ENCODE measurements around the gene BAD.
"Not testable (repeated sequence)": the region's sequence is repeated elsewhere in the genome, so short reads cannot be mapped to it uniquely, and the experiment has no call there.

BAD gene

DNA sequence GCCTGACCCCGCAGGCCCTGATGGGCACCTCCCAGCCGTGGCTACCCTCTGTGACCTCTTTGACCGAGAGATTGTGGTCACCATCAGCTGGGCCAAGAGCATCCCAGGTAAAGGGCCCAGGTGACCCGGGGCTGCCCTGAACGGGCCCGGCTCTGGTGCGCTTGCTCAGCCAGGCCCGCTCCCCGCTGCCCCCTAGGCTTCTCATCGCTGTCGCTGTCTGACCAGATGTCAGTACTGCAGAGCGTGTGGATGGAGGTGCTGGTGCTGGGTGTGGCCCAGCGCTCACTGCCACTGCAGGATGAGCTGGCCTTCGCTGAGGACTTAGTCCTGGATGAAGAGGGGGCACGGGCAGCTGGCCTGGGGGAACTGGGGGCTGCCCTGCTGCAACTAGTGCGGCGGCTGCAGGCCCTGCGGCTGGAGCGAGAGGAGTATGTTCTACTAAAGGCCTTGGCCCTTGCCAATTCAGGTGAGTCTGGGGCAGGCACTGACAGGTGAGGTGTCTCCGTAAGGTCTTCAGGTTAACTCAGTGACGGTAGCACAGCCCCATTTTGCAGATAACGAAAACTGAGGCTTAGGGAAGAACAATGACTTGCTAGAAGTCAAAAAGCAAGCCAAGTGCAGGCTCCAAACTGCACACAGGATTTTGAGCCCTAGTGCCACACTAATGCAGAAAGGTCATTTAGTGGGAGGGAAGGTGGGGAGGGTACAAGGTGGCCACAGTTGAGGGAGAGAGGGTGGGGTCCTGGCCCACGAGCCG lies 30.5 kb upstream of the BAD start:
- DNase-seq = no peak

DNA sequence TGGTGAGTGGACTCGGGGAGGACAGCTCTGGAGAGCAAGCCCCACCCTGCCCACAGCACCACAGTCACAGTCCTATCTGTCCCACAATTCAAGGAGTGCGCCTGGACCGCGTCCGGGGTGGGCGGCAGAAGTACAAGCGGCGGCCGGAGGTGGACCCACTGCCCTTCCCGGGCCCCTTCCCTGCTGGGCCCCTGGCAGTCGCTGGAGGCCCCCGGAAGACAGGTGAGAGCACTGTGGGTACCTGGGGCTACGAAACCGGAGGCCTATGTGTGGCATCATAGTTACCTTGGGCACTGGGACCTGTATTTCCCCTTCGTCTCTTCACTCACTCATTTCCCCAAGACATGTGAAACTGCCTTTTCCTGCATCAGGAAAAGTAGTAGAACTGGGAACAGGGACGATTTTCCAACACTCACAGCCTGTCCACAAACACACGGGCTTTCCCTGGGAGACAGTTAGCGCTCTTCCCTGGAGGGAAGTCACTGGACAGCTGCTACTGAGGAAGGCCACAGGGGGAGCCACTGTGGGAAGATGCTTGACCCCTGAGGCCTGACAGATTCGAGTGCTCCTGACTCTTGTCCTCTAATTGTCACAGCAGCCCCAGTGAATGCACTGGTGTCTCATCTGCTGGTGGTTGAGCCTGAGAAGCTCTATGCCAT lies 29.8 kb upstream of the BAD start:
- DNase-seq = no peak

DNA sequence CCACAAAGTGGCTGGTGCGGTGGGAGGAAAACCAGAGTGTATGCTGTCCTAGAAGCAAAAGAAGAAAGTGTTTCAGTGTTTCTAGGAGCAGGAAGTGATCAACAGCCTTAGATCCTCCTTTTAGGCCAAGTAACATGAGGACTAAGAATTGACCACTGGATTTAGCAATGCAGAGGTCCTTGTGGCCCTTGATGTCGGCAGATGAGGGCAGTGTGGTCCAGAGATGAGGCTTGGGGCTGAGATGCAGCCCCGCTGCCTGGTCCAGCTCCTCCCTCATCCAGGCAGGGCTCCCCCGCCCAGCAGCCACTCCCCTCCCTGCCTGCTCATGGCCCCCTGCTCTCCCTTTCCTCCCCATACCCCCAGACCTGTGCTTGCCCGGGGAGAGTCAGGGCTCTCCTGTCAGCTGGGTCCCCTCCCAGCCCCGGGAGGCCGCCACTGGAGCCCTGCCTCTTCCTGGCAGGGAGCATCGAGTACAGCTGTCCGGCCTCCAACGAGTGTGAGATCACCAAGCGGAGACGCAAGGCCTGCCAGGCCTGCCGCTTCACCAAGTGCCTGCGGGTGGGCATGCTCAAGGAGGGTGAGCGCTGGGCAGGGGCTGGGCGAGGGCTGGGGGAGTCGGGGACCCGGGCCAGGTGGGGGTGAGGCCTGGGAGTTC lies 29.2 kb upstream of the BAD start:
- DNase-seq = no peak

DNA sequence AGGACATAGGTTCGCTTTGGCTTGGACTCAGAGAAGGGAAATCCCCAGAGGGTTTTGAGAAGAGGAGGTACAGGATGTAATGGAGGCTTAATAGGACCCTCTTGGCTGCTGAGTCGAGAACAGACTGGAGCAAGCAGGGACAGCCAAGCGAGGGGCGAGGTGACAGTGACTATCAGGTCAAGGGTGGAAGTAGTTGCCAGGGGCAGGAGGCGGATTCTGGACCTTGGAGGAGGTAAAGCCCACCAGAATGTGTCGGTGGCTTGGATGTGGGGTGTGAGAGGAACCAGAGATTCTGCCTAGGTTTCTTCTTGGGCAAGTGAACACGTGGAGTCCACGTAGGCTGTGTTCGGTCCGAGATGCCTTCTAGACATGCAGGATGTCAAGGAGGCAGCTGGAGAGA lies 28.5 kb upstream of the BAD start:
- no peak for DNase-seq

DNA sequence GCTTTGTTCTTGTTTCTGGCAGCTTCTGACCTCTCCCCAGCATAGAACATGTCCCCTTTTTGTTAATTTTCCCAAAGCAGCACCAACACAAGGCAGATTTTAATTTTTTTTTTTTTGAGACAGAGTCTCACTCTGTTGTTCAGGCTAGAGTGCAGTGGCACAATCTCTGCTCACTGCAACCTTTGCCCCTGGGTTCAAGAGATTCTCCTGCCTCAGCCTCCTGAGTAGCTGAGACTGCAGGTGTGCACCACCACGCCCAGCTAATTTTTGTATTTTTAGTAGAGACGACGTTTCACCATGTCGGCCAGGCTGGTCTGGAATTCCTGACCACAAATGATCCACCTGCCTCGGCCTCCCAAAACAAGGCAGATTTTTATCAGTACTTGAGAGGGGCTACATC lies 23.3 kb upstream of the BAD start:
- DNase-seq = not testable (repeated sequence)

DNA sequence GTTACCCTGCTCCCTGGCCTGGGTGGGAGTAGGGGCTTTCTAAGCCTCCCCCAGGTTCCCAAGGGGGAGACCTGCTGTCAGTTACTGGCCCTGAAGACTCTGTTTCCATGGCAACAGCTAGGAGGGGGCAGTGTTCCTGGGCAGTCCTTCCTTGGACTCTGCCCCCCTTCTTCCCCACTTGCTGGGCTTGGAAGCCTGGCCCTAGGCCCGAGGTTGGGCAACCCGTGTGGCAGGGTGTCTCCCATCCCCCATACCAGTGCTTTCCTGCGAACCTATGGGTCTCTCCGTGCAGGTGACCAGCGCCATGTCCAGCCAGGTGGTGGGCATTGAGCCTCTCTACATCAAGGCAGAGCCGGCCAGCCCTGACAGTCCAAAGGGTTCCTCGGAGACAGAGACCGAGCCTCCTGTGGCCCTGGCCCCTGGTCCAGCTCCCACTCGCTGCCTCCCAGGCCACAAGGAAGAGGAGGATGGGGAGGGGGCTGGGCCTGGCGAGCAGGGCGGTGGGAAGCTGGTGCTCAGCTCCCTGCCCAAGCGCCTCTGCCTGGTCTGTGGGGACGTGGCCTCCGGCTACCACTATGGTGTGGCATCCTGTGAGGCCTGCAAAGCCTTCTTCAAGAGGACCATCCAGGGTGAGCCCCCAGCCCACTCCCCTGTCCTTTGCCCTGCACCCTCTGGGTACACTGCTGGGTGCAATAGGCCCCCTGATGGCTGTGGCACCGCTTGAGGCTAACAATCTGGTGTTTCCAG lies 22.6 kb upstream of the BAD start:
- DNase-seq = no peak

DNA sequence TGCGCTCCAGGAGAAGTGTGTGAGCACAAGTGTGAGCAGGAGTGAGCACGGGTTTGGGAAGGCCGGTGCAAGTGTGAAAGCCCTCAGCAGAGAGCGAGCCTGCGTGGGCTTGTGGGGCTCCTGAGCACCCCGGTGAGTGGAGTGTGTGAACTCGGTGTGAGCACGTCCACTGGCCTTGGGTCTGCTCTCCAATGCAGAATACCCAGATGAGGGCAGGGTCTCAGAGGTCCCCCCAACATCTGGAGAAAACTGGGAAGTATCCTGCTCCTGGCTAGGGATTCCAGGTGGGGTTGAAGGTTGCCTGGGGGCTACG lies 22.1 kb upstream of the BAD start:
- no peak for DNase-seq

DNA sequence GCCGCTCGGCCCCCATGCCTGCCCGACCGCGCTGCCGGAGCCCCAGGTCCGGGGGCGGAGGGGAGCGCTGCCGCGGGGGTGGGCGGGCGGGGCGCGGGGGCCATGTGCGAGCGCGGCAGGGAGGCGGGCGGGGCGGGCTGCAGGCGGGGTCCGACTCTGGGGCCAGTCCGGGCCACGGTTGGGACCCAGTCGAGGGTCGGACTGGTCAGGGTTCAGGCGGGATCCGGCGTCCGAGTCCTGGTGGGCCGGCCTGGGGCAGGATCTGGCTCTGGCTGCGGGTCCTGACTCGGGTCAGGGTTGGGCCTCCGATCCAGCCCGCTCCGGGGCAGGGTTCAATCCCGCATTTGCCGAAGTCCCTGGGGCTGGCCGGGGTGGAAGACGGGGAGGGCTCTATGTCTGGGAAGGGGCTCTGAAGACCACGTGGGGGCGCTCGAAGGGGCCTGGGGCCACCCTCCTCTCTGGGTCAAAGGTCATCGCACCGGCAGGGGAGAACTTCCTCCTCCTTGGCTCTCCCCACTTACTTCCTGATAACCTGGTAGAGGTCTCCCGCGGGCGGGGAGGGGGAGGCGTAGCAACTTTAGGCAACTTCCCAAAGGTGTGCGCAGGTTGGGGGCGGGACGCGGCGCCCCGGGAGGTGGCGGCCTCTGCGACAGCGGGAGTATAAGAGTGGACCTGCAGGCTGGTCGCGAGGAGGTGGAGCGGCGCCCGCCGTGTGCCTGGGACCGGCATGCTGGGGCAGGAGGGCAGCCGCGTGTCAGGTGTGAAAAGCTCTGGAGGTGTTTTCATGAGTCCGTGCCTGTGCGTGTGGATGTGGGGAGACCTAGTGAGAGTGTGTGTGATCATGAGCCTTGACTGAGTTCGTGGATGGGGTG lies 21.5 kb upstream of the BAD start:
- DNase-seq = peak; percentile 63 to 81

DNA sequence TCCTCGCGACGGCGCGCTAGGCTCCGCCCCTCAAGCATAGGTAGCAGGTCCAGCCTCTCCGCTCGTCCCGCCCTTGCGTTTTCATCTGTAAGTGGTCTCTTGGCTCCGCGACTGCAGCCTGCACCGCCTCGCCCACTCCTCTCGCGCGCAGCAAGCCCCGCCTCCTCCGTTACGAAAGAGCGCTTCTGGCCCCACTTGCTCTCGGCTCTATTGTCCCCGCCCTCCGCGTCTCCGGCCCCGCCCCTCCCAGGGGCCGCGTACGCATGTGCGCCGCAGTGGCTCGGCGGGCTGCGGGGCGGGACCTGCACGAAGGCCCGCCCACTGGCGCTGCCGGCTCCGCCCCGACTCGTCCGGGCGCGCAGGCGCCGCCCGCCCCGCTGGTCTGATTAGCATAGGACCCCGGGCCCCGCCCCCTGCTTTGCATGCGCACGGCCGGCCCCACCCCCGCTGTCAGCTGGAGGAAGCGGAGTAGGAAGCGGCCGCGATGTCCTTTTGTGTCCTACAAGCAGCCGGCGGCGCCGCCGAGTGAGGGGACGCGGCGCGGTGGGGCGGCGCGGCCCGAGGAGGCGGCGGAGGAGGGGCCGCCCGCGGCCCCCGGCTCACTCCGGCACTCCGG lies 20.7 kb upstream of the BAD start, which contains the start of gene ESRRA:
Gene ESRRA, plus strand, starts transcription at position 450 of the 616 bp plus-strand sequence. CDS start 1,656 bp downstream, outside the sequence.
- DNase-seq = peak; percentile 99 to 100

DNA sequence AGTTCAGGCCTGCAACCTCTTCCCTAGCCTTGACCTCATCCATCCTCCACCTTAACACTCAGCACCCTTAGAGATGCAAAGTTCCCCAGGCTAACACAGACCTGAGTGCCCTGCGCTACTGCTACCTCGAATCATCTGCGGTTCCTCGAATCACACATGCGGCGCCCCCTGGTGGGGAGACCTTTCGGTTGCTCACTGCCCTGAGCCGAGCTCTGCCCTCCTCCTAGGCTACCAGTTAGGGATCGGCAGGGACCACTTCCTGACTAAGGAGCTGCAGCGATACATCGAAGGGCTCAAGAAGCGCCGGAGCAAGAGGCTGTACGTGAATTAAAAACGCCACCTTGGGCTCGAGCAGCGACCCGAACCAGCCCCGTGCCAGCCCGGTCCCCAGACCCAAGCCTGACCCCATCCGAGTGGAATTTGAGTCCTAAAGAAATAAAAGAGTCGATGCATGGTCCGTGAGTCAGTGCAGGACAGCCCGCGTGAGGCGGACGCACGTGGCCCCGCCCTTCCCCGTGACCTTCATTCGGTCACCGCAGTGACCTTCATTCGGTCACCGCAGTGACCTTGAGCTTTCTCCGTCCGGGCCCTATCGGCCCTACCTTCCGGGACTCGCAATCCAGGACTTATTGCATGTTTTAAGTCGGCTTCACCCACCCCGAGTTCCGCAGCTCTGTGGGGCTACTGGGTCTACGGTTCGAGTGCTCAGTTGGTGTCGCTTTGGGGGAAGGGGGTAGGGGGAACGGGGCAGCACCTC lies 20.0 kb upstream of the BAD start:
- DNase-seq = peak; percentile 87 to 94

DNA sequence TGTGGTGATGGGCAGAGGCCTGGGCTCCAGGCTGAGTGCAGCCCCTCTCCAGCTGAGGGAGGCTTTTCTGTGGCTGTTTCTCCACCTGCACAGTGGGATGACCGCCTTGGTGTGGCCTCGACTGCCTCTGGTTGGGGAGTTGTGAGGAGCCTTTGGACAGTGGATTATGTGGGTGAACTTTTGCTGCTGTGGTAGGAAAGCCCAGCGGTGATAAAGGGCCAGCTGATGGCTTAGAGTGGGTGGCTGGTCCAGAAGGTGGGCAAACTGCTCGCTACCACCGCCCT lies 19.5 kb upstream of the BAD start:
- no peak for DNase-seq

DNA sequence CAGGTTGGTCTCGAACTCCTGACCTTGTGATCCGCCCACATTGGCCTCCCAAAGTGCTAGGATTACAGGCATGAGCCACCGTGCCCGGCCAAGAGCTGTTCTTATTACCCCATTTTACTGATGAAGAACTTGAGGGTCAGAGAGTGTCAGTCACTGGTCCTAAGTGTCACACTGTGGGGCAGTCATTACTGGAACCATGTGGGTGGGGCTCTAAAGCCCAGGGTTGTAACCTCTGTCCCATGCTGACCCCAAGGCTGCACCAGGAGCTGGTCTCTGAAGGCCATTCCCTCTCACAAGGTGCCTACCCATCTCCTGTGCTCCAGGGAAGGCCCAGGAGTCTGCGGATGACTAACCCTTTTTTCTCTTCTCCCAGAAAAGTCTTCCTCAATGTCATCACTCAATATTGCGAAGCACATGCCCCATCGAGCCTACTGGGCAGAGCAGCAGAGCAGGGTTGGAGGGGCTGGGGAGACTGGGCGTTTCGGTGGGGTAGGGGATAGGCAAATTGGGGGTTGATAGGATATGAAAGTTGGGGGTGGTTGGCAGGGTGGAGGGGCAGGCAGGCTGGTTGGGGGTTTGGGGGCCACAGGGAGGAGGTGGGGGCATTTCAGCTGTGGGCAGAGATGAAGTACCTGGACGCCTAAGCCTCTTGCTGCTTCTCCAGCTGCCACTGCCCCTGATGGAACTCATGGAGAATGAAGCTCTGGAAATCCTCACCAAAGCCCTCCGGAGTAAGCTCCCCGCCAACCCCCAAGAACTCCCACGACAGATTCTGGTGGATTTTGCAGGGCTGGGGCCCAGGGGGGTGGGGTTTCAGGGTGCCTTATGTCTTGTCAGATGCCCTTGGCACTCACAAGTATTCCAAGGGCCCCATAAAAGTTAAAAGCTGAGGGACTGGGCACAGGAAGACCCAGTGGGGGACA lies 18.9 kb upstream of the BAD start:
- no peak for DNase-seq

DNA sequence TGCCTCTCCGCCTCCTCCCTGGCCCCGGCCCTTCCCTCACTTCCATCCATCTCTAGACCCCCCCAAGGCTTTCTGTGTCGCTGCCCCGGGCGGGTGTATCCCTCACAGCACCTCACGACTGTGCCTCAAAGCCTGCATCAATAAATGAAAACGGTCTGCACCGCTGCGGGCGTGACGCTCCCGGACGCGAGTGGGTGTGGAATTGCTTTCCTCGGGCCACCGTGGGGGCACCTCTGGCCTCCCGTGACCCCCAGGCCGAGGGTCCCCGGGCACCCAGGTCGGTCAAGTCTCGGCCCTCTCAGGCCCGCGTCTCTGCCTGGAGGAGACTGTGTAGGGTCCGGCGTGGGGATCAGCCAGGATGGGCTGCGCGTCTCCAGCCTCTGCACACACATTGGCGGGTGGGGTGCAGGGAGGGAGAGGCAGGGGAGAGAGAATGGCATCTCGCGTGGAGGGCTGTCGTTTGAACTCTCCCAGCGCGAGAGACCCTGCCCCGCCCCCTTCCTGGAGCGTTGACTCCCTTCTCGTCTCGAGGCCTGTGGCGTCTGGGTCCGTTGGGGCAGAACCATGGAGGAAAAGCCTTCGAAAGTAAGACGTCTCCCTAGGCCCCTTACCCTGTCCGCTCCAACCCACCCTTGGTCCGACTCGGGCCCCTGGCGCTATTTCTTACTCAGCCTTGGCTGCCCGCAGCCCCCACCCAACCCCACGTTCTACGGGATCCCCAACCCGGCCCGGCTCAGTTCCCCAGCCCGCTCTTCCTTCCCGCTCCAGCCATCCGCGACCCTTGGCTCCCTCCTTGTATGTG lies 15.6 kb upstream of the BAD start, which contains the start of gene CATSPERZ:
Gene CATSPERZ, plus strand, starts transcription at position 512 of the 802 bp plus-strand sequence. Its CDS starts 53 bp downstream, at position 565.
- DNase-seq = no peak

DNA sequence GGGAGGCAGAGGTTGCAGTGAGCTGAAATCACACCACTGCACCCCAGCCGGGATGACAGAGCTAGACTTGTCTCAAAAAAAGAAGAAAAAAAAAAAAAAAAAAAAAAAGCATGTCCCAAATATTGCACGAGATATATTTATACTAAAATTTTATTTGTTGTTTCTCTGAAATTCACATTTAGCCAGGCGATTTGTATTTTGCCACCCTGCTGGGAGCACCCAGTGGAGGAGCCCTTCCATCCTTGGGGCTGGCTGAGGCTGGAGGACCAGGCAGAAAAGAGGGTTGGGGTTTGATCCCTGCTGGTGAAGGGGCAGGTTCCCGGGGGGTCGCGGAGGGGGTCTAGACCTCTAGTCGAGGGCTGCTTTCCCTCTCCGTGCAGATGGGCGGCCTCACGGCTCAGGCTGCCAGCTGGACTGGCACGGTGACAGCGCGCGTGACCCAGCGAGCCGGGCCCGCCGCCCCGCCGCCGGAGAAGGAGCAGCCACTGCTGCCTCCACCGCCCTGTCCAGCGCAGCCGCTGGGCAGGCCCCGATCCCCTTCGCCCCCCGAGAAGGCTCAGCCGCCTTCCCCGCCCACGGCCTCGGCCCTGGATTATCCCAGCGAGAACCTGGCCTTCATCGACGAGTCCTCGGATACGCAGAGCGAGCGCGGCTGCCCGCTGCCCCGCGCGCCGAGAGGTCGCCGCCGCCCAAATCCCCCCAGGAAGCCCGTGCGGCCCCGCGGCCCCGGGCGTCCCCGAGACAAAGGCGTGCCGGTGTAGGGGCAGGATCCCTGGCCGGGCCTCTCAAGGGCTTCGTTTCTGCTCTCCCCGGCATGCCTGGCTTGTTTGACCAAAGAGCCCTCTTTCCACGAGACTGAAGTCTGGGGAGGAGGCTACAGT lies 14.7 kb upstream of the BAD start:
- DNase-seq = no peak

DNA sequence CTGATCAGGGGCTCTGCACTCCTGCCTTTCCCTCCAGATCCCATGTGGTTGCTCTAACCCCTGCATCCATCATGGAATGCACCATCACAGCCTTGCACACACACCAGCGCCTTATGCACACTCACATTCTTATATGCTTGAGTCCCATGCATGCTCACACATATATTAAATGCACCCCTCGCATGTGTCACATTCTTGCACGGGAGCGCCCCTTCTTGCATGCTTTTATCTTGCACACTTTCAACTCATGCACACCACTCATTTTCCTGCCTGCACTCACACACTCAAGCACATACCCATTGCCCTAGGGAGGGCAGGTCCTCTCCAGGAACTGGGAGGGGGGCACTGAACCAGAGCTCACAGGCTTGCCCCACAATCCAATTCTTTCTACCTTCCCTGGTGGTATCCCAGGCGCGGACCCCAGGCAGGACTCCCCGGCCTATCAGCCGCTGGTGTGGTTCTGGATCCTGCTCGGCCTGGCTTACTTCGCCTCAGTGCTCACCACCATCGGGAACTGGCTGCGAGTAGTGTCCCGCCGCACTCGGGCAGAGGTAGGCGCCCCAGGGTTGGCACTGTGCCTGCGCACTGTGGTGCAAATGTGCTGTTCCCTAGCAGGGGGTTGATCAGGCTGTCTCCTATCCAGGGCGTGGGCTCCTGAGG lies 13.4 kb upstream of the BAD start:
- DNase-seq = no peak

DNA sequence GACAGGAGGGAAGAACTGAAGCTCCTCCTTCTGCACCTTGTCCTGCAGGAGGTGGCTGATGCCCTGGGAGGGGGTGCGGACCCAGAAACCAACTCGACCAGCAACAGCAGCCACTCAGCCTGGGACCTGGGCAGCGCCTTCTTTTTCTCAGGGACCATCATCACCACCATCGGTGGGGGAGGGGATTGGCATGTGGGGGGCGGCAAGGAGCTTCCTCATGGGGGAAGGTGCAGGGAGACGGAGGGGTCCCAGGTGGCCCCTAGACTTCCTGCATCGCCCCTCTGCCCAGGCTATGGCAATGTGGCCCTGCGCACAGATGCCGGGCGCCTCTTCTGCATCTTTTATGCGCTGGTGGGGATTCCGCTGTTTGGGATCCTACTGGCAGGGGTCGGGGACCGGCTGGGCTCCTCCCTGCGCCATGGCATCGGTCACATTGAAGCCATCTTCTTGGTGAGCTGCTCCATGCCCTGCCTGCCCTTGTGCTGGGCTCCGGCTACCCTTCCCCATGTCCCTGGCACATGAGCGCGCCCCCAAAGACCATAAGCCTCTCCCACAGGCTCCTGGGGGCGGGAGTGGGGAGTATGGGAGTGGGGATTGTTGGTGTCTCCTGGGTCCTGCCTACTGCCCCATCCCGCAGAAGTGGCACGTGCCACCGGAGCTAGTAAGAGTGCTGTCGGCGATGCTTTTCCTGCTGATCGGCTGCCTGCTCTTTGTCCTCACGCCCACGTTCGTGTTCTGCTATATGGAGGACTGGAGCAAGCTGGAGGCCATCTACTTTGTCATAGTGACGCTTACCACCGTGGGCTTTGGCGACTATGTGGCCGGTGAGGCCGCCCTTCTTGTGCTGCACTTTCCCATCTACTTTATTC lies 12.6 kb upstream of the BAD start:
- DNase-seq = no peak

DNA sequence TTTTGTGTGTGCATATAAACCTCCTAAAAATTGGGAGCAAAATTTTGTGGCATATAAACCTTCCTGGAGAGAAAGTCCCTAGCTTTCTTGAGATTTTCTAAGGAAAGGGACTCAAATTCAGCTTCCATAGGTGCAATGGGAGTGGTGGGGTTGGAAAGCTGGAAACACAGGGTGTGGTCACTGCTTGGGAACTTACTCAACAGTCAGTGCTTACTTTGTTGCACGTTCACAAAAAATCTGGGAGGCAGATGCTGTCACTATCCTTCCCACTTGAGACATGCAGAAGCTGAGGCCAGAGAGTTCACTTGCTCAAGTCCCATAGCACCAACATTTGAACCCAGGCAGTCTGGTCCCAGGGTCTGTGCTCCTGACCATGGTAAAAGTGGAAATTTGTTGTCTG lies 11.8 kb upstream of the BAD start:
- no peak for DNase-seq
